ENCODE data around the gene CASZ1.

The CASZ1 gene

DNA sequence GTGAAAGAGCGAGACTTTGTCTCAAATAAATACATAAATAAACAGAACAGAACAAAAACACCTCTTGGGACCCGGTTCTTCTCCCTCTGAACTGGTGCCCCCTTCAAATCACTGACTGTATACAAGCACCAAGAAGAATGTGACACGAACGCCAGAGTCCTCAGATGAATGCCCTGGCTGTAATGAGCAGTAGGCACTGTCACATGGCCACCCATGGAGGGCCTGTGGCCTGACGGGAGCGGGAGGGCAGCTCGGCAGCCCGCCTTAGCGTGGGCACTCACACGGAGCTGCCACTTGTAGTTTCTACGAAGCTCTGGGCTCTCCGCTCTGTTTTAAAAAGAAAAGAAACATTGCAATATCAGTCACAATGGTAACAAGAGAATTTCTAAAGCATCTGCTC is 175.7 kb downstream of the CASZ1 start:
- Histone ChIP-seq H3K14ac (ENCODE audit: low read length in 2 of 2) (no peak overlapping the region), H3K23ac (ENCODE audit: low read length in 2 of 2) (no peak overlapping the region), H3K36me3 (ENCODE audit: control insufficient read depth in 1 of 2, insufficient read depth in 2 of 2, low read depth in 1 of 2, low read length in 2 of 2) (peaks cover 32 to 55% of the 10 kb centered on the region in 2 experiments), H2BK15ac (ENCODE audit: low read depth, poor library complexity, severe bottlenecking) (no peak overlapping the region), H2BK120ac (ENCODE audit: low read depth, low read length) (no peak overlapping the region), H2BK12ac (ENCODE audit: low read length in 2 of 2) (no peak overlapping the region), H3K9ac (ENCODE audit: low read length) (no peak overlapping the region), H2BK5ac (ENCODE audit: low read depth, low read length, poor library complexity, severe bottlenecking) (no peak overlapping the region), H3K27me3 (ENCODE audit: control insufficient read depth in 1 of 2, insufficient read depth in 1 of 2, low read length in 2 of 2) (no peaks in the 10 kb centered on the region), H2AK5ac (ENCODE audit: low read length, severe bottlenecking) (no peak overlapping the region), H3K4me3 (ENCODE audit: insufficient read depth in 1 of 2, low read depth in 1 of 2, low read length in 2 of 2) (no peak overlapping the region), H3K9me3 (ENCODE audit: control insufficient read depth, low read length) (no peaks in the 10 kb centered on the region), H4K8ac (ENCODE audit: low read length) (no peak overlapping the region), H3K18ac (ENCODE audit: low read depth in 1 of 2, low read length in 2 of 2) (no peak overlapping the region), H4K91ac (ENCODE audit: low read length) (no peak overlapping the region), H3K4me1 (ENCODE audit: control insufficient read depth, insufficient read depth, low read depth, low read length) (peaks cover 2% of the 10 kb centered on the region), H3K4me2 (ENCODE audit: low read length, poor library complexity, severe bottlenecking) (no peak overlapping the region), H3K27ac (ENCODE audit: low read length, poor library complexity, severe bottlenecking) (no peak overlapping the region), H3K79me1 (replicated peaks; ENCODE audit: low read length, poor library complexity, severe bottlenecking) (peaks cover 16% of the 10 kb centered on the region), H2AFZ (ENCODE audit: low read depth, low read length) (no peak overlapping the region), H3K4ac (ENCODE audit: low read depth in 1 of 2, low read length in 2 of 2) (no peak overlapping the region)
- 92% methylated on average over 10 of the region's 12 CpGs for WGBS
- DNase-seq = no peak

DNA sequence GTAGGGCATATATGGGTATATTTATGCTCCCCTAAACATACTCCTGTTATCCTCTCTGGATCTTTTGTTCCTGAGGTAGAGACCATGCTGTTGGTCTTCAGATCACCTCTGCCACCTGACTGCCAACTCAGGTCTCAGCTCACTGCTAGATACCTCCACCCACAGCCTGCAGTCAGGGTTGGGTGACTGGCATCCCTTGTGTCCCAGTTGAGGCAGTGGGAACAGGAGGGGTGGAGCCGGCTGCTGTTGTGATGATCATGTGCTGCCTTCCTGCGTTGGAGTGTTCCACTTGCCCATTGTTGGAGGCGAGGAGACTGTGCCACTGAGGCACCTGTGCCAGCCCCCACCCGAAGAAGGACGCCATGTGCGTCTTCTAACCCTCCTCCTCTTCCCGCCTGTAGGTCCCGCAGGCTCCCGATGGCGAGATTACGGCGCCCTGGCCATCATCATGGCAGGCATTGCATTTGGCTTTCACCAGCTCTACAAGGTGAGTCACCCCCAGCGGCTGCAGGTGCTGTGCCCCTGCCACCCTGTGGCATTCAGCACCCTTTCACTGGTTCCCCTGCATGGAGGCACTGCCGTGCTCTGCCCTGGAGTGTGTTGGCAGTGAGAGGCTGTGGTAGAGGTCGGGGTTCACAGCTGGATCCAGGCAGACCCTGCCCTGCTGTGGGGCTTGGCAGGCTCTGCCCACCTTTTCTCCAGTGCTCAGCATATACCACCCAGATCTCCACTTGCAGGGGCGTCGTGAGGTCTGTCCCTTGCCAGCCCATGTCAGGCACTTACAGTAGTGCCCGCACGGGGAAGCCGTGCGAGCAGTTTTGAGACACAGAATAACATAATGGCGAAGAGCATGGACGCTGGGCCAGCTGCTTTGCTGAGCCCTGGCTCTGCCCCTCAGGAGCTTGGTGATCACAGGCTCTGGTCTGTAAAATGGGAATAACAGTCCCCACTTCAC is 178.2 kb downstream of the CASZ1 start:
- Histone ChIP-seq H3K27ac (ENCODE audit: low read length, poor library complexity, severe bottlenecking) (no peak overlapping the region), H2BK5ac (ENCODE audit: low read depth, low read length, poor library complexity, severe bottlenecking) (no peak overlapping the region)
- 97% methylated on average over 23 of the region's 23 CpGs for WGBS

DNA sequence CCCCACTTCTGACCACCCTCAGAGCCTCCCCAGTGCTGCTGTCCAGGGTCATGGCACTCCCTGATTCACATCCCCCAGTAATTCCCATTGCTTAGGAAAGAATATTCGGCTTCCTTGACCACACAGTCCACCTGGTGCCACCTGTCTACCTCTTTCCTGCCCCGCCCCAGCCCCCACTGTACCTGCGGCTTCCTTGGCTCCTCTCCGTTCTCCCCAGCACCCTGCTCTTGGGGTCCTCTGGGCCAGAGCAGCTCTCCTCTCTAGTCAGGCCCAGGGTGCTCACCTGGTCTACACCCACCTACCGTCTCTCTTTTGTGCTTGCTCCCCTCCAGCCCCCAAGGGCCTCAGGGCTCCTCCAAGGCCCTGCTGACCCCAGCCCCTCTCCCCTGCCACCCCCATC is 179.1 kb downstream of the CASZ1 start:
- no peak overlapping the region for H3K4me2 ChIP-seq (ENCODE audit: low read length, poor library complexity, severe bottlenecking)
- H3K9me3 ChIP-seq (ENCODE audit: control insufficient read depth, low read length) = no peaks in the 10 kb centered on the region
- H2BK120ac ChIP-seq (ENCODE audit: low read depth, low read length) = no peak overlapping the region
- H4K91ac ChIP-seq (ENCODE audit: low read length) = no peak overlapping the region
- H3K23ac ChIP-seq (ENCODE audit: low read length in 2 of 2) = no peak overlapping the region
- no peak overlapping the region for H2BK5ac ChIP-seq (ENCODE audit: low read depth, low read length, poor library complexity, severe bottlenecking)
- H3K9ac ChIP-seq (ENCODE audit: low read length) = no peak overlapping the region
- no peak overlapping the region for H2BK15ac ChIP-seq (ENCODE audit: low read depth, poor library complexity, severe bottlenecking)
- H2AFZ ChIP-seq (ENCODE audit: low read depth, low read length) = no peak overlapping the region
- H3K4me3 ChIP-seq (ENCODE audit: insufficient read depth in 1 of 2, low read depth in 1 of 2, low read length in 2 of 2) = no peak overlapping the region
- no peak overlapping the region for H3K27ac ChIP-seq (ENCODE audit: low read length, poor library complexity, severe bottlenecking)
- no peak overlapping the region for H3K4ac ChIP-seq (ENCODE audit: low read depth in 1 of 2, low read length in 2 of 2)
- no peak for DNase-seq
- H3K4me1 ChIP-seq (ENCODE audit: control insufficient read depth, insufficient read depth, low read depth, low read length) = peaks cover 2% of the 10 kb centered on the region
- H2AK5ac ChIP-seq (ENCODE audit: low read length, severe bottlenecking) = no peak overlapping the region
- H4K8ac ChIP-seq (ENCODE audit: low read length) = no peak overlapping the region
- H3K79me1 ChIP-seq (replicated peaks; ENCODE audit: low read length, poor library complexity, severe bottlenecking) = peaks cover 38% of the 10 kb centered on the region
- 92% methylated on average over 5 of the region's 5 CpGs for WGBS
- H3K36me3 ChIP-seq (ENCODE audit: control insufficient read depth in 1 of 2, insufficient read depth in 2 of 2, low read depth in 1 of 2, low read length in 2 of 2) = peaks cover 15 to 35% of the 10 kb centered on the region in 2 experiments
- H3K18ac ChIP-seq (ENCODE audit: low read depth in 1 of 2, low read length in 2 of 2) = no peak overlapping the region
- H2BK12ac ChIP-seq (ENCODE audit: low read length in 2 of 2) = no peak overlapping the region
- H3K27me3 ChIP-seq (ENCODE audit: control insufficient read depth in 1 of 2, insufficient read depth in 1 of 2, low read length in 2 of 2) = no peaks in the 10 kb centered on the region
- H3K14ac ChIP-seq (ENCODE audit: low read length in 2 of 2) = no peak overlapping the region

More for the DNA sequence above, 178.2 kb downstream of the CASZ1 start:
- no peak overlapping the region for H4K8ac ChIP-seq (ENCODE audit: low read length)
- no peaks in the 10 kb centered on the region for H3K9me3 ChIP-seq (ENCODE audit: control insufficient read depth, low read length)
- no peak overlapping the region for H2BK120ac ChIP-seq (ENCODE audit: low read depth, low read length)
- no peak overlapping the region for H2BK12ac ChIP-seq (ENCODE audit: low read length in 2 of 2)
- peaks cover 2% of the 10 kb centered on the region for H3K4me1 ChIP-seq (ENCODE audit: control insufficient read depth, insufficient read depth, low read depth, low read length)
- peak overlapping the region; percentile 15 for H2AFZ ChIP-seq (ENCODE audit: low read depth, low read length)
- no peak overlapping the region for H3K23ac ChIP-seq (ENCODE audit: low read length in 2 of 2)
- H3K79me1 ChIP-seq (replicated peaks; ENCODE audit: low read length, poor library complexity, severe bottlenecking) = peaks cover 32% of the 10 kb centered on the region
- peaks cover 15 to 36% of the 10 kb centered on the region in 2 experiments for H3K36me3 ChIP-seq (ENCODE audit: control insufficient read depth in 1 of 2, insufficient read depth in 2 of 2, low read depth in 1 of 2, low read length in 2 of 2)
- H3K4ac ChIP-seq (ENCODE audit: low read depth in 1 of 2, low read length in 2 of 2) = no peak overlapping the region
- no peak for DNase-seq
- H3K27me3 ChIP-seq (ENCODE audit: control insufficient read depth in 1 of 2, insufficient read depth in 1 of 2, low read length in 2 of 2) = no peaks in the 10 kb centered on the region
- no peak overlapping the region for H3K4me2 ChIP-seq (ENCODE audit: low read length, poor library complexity, severe bottlenecking)
- H3K9ac ChIP-seq (ENCODE audit: low read length) = no peak overlapping the region
- H2BK15ac ChIP-seq (ENCODE audit: low read depth, poor library complexity, severe bottlenecking) = no peak overlapping the region
- no peak overlapping the region for H4K91ac ChIP-seq (ENCODE audit: low read length)
- no peak overlapping the region for H2AK5ac ChIP-seq (ENCODE audit: low read length, severe bottlenecking)
- no peak overlapping the region for H3K18ac ChIP-seq (ENCODE audit: low read depth in 1 of 2, low read length in 2 of 2)
- no peak overlapping the region for H3K14ac ChIP-seq (ENCODE audit: low read length in 2 of 2)
- H3K4me3 ChIP-seq (ENCODE audit: insufficient read depth in 1 of 2, low read depth in 1 of 2, low read length in 2 of 2) = no peak overlapping the region

DNA sequence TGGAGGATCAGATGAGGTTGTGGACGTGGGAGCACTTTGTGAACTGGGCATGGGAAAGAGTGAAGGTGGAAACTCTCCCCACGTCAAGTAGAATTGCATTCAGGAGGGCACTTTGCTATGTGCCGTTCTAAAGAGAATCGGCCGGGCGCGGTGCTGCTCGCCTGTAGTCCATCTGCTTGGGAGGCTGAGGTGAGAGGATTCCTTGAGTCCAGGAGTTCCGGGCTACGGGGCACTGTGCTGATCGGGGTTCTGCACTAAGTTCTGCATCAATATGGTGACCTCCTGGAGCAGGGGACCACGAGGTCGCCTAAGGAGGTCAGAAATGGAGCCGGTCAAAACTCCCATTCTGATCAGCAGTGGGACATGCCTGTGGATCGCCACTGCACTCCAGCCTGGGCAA is 179.8 kb downstream of the CASZ1 start:
- Histone ChIP-seq H2AFZ (ENCODE audit: low read depth, low read length) (no peak overlapping the region), H3K23ac (ENCODE audit: low read length in 2 of 2) (no peak overlapping the region), H2BK5ac (ENCODE audit: low read depth, low read length, poor library complexity, severe bottlenecking) (no peak overlapping the region), H3K9me3 (ENCODE audit: control insufficient read depth, low read length) (no peaks in the 10 kb centered on the region), H4K91ac (ENCODE audit: low read length) (no peak overlapping the region), H2BK12ac (ENCODE audit: low read length in 2 of 2) (no peak overlapping the region), H2BK120ac (ENCODE audit: low read depth, low read length) (no peak overlapping the region), H3K18ac (ENCODE audit: low read depth in 1 of 2, low read length in 2 of 2) (no peak overlapping the region), H3K79me1 (replicated peaks; ENCODE audit: low read length, poor library complexity, severe bottlenecking) (peaks cover 39% of the 10 kb centered on the region), H3K4me1 (ENCODE audit: control insufficient read depth, insufficient read depth, low read depth, low read length) (peaks cover 2% of the 10 kb centered on the region), H3K9ac (ENCODE audit: low read length) (no peak overlapping the region), H2BK15ac (ENCODE audit: low read depth, poor library complexity, severe bottlenecking) (no peak overlapping the region), H3K4me3 (ENCODE audit: insufficient read depth in 1 of 2, low read depth in 1 of 2, low read length in 2 of 2) (no peak overlapping the region), H3K36me3 (ENCODE audit: control insufficient read depth in 1 of 2, insufficient read depth in 2 of 2, low read depth in 1 of 2, low read length in 2 of 2) (peaks cover 13 to 31% of the 10 kb centered on the region in 2 experiments), H3K14ac (ENCODE audit: low read length in 2 of 2) (no peak overlapping the region), H3K4ac (ENCODE audit: low read depth in 1 of 2, low read length in 2 of 2) (no peak overlapping the region), H3K4me2 (ENCODE audit: low read length, poor library complexity, severe bottlenecking) (no peak overlapping the region), H4K8ac (ENCODE audit: low read length) (no peak overlapping the region), H2AK5ac (ENCODE audit: low read length, severe bottlenecking) (no peak overlapping the region), H3K27me3 (ENCODE audit: control insufficient read depth in 1 of 2, insufficient read depth in 1 of 2, low read length in 2 of 2) (no peaks in the 10 kb centered on the region), H3K27ac (ENCODE audit: low read length, poor library complexity, severe bottlenecking) (no peak overlapping the region)
- WGBS = 94% methylated on average over 15 of the region's 15 CpGs
- no peak for DNase-seq

Data from mesenchymal stem cell (in vitro differentiated cells and primary cell).